ENCODE data around the gene CARD6.
"Not testable (repeated sequence)": the region's sequence is repeated elsewhere in the genome, so short reads cannot be mapped to it uniquely, and the experiment has no call there.

DNA sequence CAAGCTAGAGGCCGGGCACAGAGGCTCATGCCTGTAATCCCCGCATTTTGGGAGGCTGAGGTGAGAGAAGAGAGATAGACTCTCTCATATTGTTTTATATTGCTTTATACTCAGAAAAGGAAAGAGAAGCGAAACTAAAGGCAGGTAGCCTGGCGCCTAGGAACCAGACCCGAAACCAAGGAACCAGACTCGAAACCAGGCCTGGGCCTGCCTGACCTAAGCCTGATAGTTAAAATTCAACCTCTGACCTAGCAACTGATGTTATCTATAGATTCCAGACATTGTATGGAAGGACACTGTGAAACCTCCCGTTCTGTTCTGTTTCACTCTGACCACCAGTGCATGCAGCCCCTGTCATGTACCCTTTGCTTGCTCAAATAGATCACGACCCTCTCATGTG, 31.1 kb downstream of the CARD6 start:
- TF ChIP-seq CTCF (IDR thresholded peaks at IDR 0.05; ENCODE audit: borderline replicate concordance, extremely low read depth, low read length, poor library complexity, severe bottlenecking); EZH2 (IDR thresholded peaks at IDR 0.05; ENCODE audit: borderline replicate concordance, low read depth, low read length, severe bottlenecking): not testable (repeated sequence)
